Liver (tissue), 3 donors: ENCODE results near the gene XCR1.

Experiments used
- EGR1 ChIP-seq, 2 donors: IDR thresholded peaks; 2 replicates each; pipeline ENCODE4 v1.6.1; 2016 to 2018; ENCODE audit warnings: antibody characterized with exemption in 2 of 2, low read depth in 2 of 2
- JUND ChIP-seq, 2 donors: IDR thresholded peaks; 2 replicates each; pipeline ENCODE4 v1.6.1; 2016; ENCODE audit warnings: antibody characterized with exemption in 2 of 2
- RXRA ChIP-seq, 2 donors: IDR thresholded peaks; 2 replicates each; pipeline ENCODE4 v1.6.1; 2017 to 2018; ENCODE audit warnings: antibody characterized with exemption in 2 of 2, mild to moderate bottlenecking in 1 of 2
- SP1 ChIP-seq: IDR thresholded peaks from 2 replicates; pipeline ENCODE4 v1.6.1; 2018; ENCODE audit warnings: antibody characterized with exemption, mild to moderate bottlenecking
- TAF1 ChIP-seq: conservative IDR thresholded peaks from 2 replicates; pipeline ENCODE4 v1.6.1; 2016; ENCODE audit warnings: antibody characterized with exemption, mild to moderate bottlenecking
- YY1 ChIP-seq: IDR thresholded peaks from 2 replicates; pipeline ENCODE4 v1.6.1; 2016; ENCODE audit warnings: antibody characterized with exemption, mild to moderate bottlenecking
- TF ChIP-seq, protein P1 (sequence below): fragments of 150-350 bp; IDR thresholded peaks from 2 replicates; pipeline ENCODE4 v1.5.1; 2017; ENCODE audit warnings: improper control_type of control experiment, low read depth, low read length; ENCODE audit not compliant: missing input control
- TF ChIP-seq, protein P2 (sequence below): IDR thresholded peaks from 2 replicates; pipeline ENCODE4 v1.6.1; 2016; ENCODE audit warnings: antibody characterized with exemption
- donor health status: healthy.
- donor health status: healthy.

DNA sequence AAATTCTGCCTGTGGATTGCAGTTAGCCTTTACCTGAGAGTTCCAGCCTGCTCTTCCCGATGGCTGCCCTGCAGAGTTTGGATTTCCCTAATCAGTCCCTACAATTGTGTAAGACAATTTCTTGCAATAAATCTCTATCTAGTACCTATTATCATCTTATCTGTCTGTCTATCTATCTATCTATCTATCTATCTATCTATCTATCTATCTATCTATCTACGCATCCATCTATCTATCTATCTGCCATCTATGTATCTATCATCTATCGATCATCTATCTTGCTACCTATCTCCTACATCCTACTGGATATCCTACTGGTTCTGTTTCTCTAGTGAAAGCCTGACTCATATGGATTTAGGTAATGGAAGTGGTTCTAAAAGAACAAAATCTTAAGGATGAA lies 30.4 kb upstream of the XCR1 start:
- TF ChIP-seq, protein P1, sequence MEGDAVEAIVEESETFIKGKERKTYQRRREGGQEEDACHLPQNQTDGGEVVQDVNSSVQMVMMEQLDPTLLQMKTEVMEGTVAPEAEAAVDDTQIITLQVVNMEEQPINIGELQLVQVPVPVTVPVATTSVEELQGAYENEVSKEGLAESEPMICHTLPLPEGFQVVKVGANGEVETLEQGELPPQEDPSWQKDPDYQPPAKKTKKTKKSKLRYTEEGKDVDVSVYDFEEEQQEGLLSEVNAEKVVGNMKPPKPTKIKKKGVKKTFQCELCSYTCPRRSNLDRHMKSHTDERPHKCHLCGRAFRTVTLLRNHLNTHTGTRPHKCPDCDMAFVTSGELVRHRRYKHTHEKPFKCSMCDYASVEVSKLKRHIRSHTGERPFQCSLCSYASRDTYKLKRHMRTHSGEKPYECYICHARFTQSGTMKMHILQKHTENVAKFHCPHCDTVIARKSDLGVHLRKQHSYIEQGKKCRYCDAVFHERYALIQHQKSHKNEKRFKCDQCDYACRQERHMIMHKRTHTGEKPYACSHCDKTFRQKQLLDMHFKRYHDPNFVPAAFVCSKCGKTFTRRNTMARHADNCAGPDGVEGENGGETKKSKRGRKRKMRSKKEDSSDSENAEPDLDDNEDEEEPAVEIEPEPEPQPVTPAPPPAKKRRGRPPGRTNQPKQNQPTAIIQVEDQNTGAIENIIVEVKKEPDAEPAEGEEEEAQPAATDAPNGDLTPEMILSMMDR = no peak
- TF ChIP-seq TAF1 = no peak
- no peak for TF ChIP-seq YY1
- no peak for TF ChIP-seq JUND (IDR thresholded peaks at IDR 0.05)
- no peak for TF ChIP-seq EGR1 (IDR thresholded peaks at IDR 0.05; ENCODE audit: low read depth in 2 of 2)
- TF ChIP-seq RXRA (IDR thresholded peaks at IDR 0.05) = no peak
- TF ChIP-seq SP1 = no peak
- TF ChIP-seq, protein P2, sequence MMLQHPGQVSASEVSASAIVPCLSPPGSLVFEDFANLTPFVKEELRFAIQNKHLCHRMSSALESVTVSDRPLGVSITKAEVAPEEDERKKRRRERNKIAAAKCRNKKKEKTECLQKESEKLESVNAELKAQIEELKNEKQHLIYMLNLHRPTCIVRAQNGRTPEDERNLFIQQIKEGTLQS = no peak
